K562 (cell line): ENCODE data around the gene MAST4. TPM values are rescaled to one million over a fixed set of nuclear protein-coding genes. Genes with fewer than 3 reads are reported as not detected.

ENCODE experiments used
- ARID3B ChIP-seq: fragments of 250-450 bp; sonication (Bioruptor Pico); IDR thresholded peaks from 2 replicates; pipeline ENCODE4 v1.4.0; 2020; ENCODE audit warnings: borderline replicate concordance
- CEBPG ChIP-seq, 3 experiments: fragments of 200-800 bp in 1 of 3; sonication (Bioruptor generic) in 1 of 3; sonication (generic) in 1 of 3; formaldehyde crosslinking in 1 of 3; IDR thresholded peaks in 2 of 3; conservative IDR thresholded peaks in 1 of 3; 2 replicates each; pipeline versions ENCODE4 v1.6.1 to v1.8.0; 2016 to 2022; ENCODE audit warnings: missing compliant biosample characterization in 2 of 3, missing genetic modification characterization in 2 of 3, mild to moderate bottlenecking in 1 of 3, missing genetic modification reagents in 1 of 3
- CXXC5 ChIP-seq: fragments of 250-450 bp; sonication (Bioruptor Pico); IDR thresholded peaks from 2 replicates; pipeline ENCODE4 v1.8.0; 2022; ENCODE audit warnings: inconsistent platforms, mild to moderate bottlenecking, moderate library complexity
- HCFC1 ChIP-seq: IDR thresholded peaks from 2 replicates; pipeline ENCODE4 v1.6.1; 2012; ENCODE audit warnings: low read depth, low read length, improper control_type of control experiment
- HNRNPL ChIP-seq: fragments of 200-400 bp; formaldehyde crosslinking; IDR thresholded peaks from 2 replicates; pipeline ENCODE4 v1.6.1; 2017; ENCODE audit warnings: low read depth, mild to moderate bottlenecking, low read length
- HOMEZ ChIP-seq: fragments of 250-450 bp; sonication (Bioruptor Pico); IDR thresholded peaks from 2 replicates; pipeline ENCODE4 v1.4.0; 2020; ENCODE audit warnings: mild to moderate bottlenecking, moderate library complexity
- MED1 ChIP-seq: sonication (generic); formaldehyde crosslinking; IDR thresholded peaks from 2 replicates; pipeline ENCODE4 v1.8.1; 2023; ENCODE audit warnings: missing genetic modification reagents, borderline replicate concordance
- MYNN ChIP-seq, 2 experiments: sonication (generic); formaldehyde crosslinking in 1 of 2; IDR thresholded peaks; 2 replicates each; pipeline versions ENCODE4 v1.5.0 to v1.6.1; 2016 to 2020; ENCODE audit warnings: antibody characterized with exemption in 1 of 2, missing genetic modification reagents in 1 of 2
- NFE2 ChIP-seq: IDR thresholded peaks from 2 replicates; pipeline ENCODE4 v1.6.1; 2014; ENCODE audit warnings: antibody characterized with exemption, low read depth
- NFIX ChIP-seq: fragments of 250-450 bp; sonication (Bioruptor Pico); IDR thresholded peaks from 2 replicates; pipeline ENCODE4 v1.4.0; 2020; ENCODE audit warnings: low read depth, mild to moderate bottlenecking, moderate library complexity
- POLR3A ChIP-seq: IDR thresholded peaks from 2 replicates; pipeline ENCODE4 v1.6.1; 2011; ENCODE audit warnings: borderline replicate concordance, mild to moderate bottlenecking, moderate library complexity; ENCODE audit not compliant: insufficient read length, insufficient read depth; ENCODE audit errors: extremely low read depth
- SMARCE1 ChIP-seq: fragments of 450-650 bp; IDR thresholded peaks from 2 replicates; pipeline ENCODE4 v1.7.1; 2016; ENCODE audit warnings: mild to moderate bottlenecking
- TCF3 ChIP-seq: sonication (generic); formaldehyde crosslinking; IDR thresholded peaks from 2 replicates; pipeline ENCODE4 v1.4.0; 2020; ENCODE audit warnings: mild to moderate bottlenecking, missing genetic modification reagents
- TGIF2 ChIP-seq: sonication (generic); formaldehyde crosslinking; IDR thresholded peaks from 2 replicates; pipeline ENCODE4 v1.8.1; 2022; ENCODE audit warnings: mild to moderate bottlenecking, missing genetic modification reagents, moderate library complexity
- YY1 ChIP-seq, 3 experiments: IDR thresholded peaks; 2 replicates each; pipeline ENCODE4 v1.6.1; 2011; ENCODE audit warnings: low read length in 2 of 3, mild to moderate bottlenecking in 2 of 3, moderate library complexity in 2 of 3, borderline replicate concordance in 1 of 3, control low read depth in 1 of 3, low read depth in 1 of 3; ENCODE audit not compliant: insufficient read depth in 3 of 3, insufficient replicate concordance in 2 of 3, control insufficient read depth in 1 of 3, insufficient read length in 1 of 3; ENCODE audit errors: extremely low read depth in 1 of 3
- ZBTB17 ChIP-seq: fragments of 450-650 bp; formaldehyde crosslinking; IDR thresholded peaks from 2 replicates; pipeline ENCODE4 v1.4.0; 2020; ENCODE audit warnings: mild to moderate bottlenecking
- ZBTB9 ChIP-seq: fragments of 450-650 bp; formaldehyde crosslinking; IDR thresholded peaks from 2 replicates; pipeline ENCODE4 v1.4.0; 2020; ENCODE audit warnings: mild to moderate bottlenecking, moderate library complexity
- ZFP30 ChIP-seq: fragments of 250-450 bp; sonication (Bioruptor Pico); IDR thresholded peaks from 2 replicates; pipeline ENCODE4 v1.8.0; 2022; ENCODE audit warnings: moderate library complexity, mild to moderate bottlenecking, inconsistent platforms, borderline replicate concordance
- ZNF140 ChIP-seq: fragments of 250-450 bp; sonication (Bioruptor Pico); IDR thresholded peaks from 2 replicates; pipeline ENCODE4 v1.8.0; 2021; ENCODE audit warnings: moderate library complexity, mild to moderate bottlenecking, inconsistent platforms
- ZNF23 ChIP-seq: fragments of 250-450 bp; sonication (Bioruptor Pico); IDR thresholded peaks from 2 replicates; pipeline ENCODE4 v1.4.0; 2020; ENCODE audit warnings: mild to moderate bottlenecking
- ZNF274 ChIP-seq: IDR thresholded peaks from 2 replicates; pipeline ENCODE4 v1.6.1; 2011; ENCODE audit warnings: low read depth, mild to moderate bottlenecking, low read length, moderate library complexity, borderline replicate concordance
- ZNF436 ChIP-seq: fragments of 250-450, 450-650 bp; sonication (Bioruptor Pico); formaldehyde crosslinking; IDR thresholded peaks from 2 replicates; pipeline ENCODE4 v1.7.0; 2020; ENCODE audit warnings: mild to moderate bottlenecking
- polyA plus RNA-seq, 8 experiments: library from polyadenylated mRNA; depleted of rRNA in 4 of 8; stranded (reverse) in 5 of 8; unstranded in 3 of 8; fragments of >200 nt; fragmentation: Nextera tagmentation in 2 of 8; fragmentation: Illumina TruSeq in 1 of 8; extraction: Ambion mirVana in 2 of 8; extraction: Trizol in 1 of 8; gene quantifications; 2 replicates each; pipeline versions ENCODE4 v1.2.1 to v1.2.3, GENCODE V29; 2011 to 2014; ENCODE audit warnings: inconsistent platforms in 1 of 8, missing spikeins in 1 of 8
- total RNA-seq, 7 experiments: library from RNA; depleted of rRNA in 6 of 7; stranded (reverse); fragments of >200 nt in 6 of 7; fragmentation: Illumina TruSeq in 2 of 7; extraction: Trizol in 2 of 7; gene quantifications; 2 replicates each; pipeline versions ENCODE4 v1.2.1 to v1.2.3, GENCODE V29; 2011 to 2021; ENCODE audit warnings: low replicate concordance in 1 of 7

MAST4 gene
- total and polyA plus RNA-seq, 9 of the 15 experiments (the other 6 are each of a cell fraction or from before 2014, with no cell fraction given), result 0.88 to 10.1 (median 5.2) TPM

- no peak for TF ChIP-seq ZNF23 (CRISPR knock-in tag)
- no peak for TF ChIP-seq ZBTB17
- TF ChIP-seq YY1 (IDR thresholded peaks at IDR 0.05; ENCODE audit: borderline replicate concordance in 1 of 3, control insufficient read depth in 1 of 3, extremely low read depth in 1 of 3, insufficient read depth in 3 of 3, insufficient read length in 1 of 3, insufficient replicate concordance in 2 of 3, low read depth in 1 of 3, low read length in 2 of 3), result no peak
- 0 out of 2 replicates have a peak, but pooled peaks have one; percentile 21 for TF ChIP-seq MYNN (IDR thresholded peaks at IDR 0.05)
- TF ChIP-seq MYNN (CRISPR knock-in tag; IDR thresholded peaks at IDR 0.05), result no peak
- TF ChIP-seq NFIX (CRISPR knock-in tag), result no peak
- no peak for TF ChIP-seq ARID3B (CRISPR knock-in tag)
- TF ChIP-seq ZNF436, result no peak
- no peak for TF ChIP-seq HNRNPL
- TF ChIP-seq HCFC1, result no peak; the same call in none of the 2 replicates
- TF ChIP-seq MED1 (CRISPR knock-in tag), result no peak
- TF ChIP-seq HOMEZ (CRISPR knock-in tag), result no peak
- TF ChIP-seq TCF3 (CRISPR knock-in tag), result peak; percentile 88
- TF ChIP-seq NFE2, result peak; percentile 16; the same call in 1 of the 2 replicates
- TF ChIP-seq SMARCE1, result no peak; the same call in 1 of the 2 replicates
- TF ChIP-seq CEBPG (CRISPR knock-in tag; IDR thresholded peaks at IDR 0.05), result no peak
- no peak for TF ChIP-seq CEBPG (tag; conservative IDR thresholded peaks at IDR 0.05 in 1 of 2, IDR thresholded peaks at IDR 0.05 in 1 of 2)
- no peak for TF ChIP-seq ZFP30 (CRISPR knock-in tag)
- TF ChIP-seq POLR3A, result no peak
- TF ChIP-seq CXXC5 (CRISPR knock-in tag), result peak; percentile 62; the same call in 1 of the 2 replicates
- no peak for TF ChIP-seq TGIF2 (CRISPR knock-in tag)
- no peak for TF ChIP-seq ZNF274
- TF ChIP-seq ZBTB9, result no peak
- TF ChIP-seq ZNF140 (CRISPR knock-in tag), result no peak
Measured at GRCh38 chr5:67003935-67004729, 407.9 kb downstream of the MAST4 start (continued).
